GDM1 (cell line): Measurements from ENCODE around the gene ADPRH.

Source experiments
- DNase-seq: peaks from one replicate; lab custom pipeline; 2025; lab: John Stamatoyannopoulos, UW

ADPRH gene

GRCh38 chr3:119597548-119598288, 18.4 kb downstream of the ADPRH start, which contains the start of gene PLA1A:
Gene PLA1A (plus strand): TSS chr3:119597885. CDS start chr3:119597914, 29 bp downstream.
- DNase-seq, result no peak

GRCh38 chr3:119598410-119599098, 19.3 kb downstream of the ADPRH start:
- DNase-seq, result no peak

GRCh38 chr3:119599558-119600174, 20.4 kb downstream of the ADPRH start:
- no peak for DNase-seq

GRCh38 chr3:119600732-119601131, 21.4 kb downstream of the ADPRH start:
- peak; percentile 66 for DNase-seq

GRCh38 chr3:119601154-119601553, 21.9 kb downstream of the ADPRH start:
- DNase-seq, result no peak

- DNase-seq, result no peak
Measured at GRCh38 chr3:119602676-119603075, 23.4 kb downstream of the ADPRH start.

- DNase-seq, result no peak
Measured at GRCh38 chr3:119604878-119605277, 25.6 kb downstream of the ADPRH start.

- no peak for DNase-seq
Measured at GRCh38 chr3:119608405-119609000, 29.2 kb downstream of the ADPRH start.

GRCh38 chr3:119609301-119609700, 30.0 kb downstream of the ADPRH start:
- no peak for DNase-seq

GRCh38 chr3:119611664-119612063, 32.4 kb downstream of the ADPRH start:
- no peak for DNase-seq

- DNase-seq, result no peak
Measured at GRCh38 chr3:119613201-119613600, 33.9 kb downstream of the ADPRH start.

GRCh38 chr3:119613872-119614271, 34.6 kb downstream of the ADPRH start:
- DNase-seq, result no peak

GRCh38 chr3:119616056-119616455, 36.8 kb downstream of the ADPRH start:
- DNase-seq, result no peak

- DNase-seq, result no peak
Measured at GRCh38 chr3:119619094-119619493, 39.8 kb downstream of the ADPRH start.

- DNase-seq, result no peak
Measured at GRCh38 chr3:119620899-119621298, 41.6 kb downstream of the ADPRH start.

- no peak for DNase-seq
Measured at GRCh38 chr3:119624002-119624720, 44.9 kb downstream of the ADPRH start.

GRCh38 chr3:119625451-119626153, 46.3 kb downstream of the ADPRH start:
- no peak for DNase-seq

GRCh38 chr3:119626196-119626595, 46.9 kb downstream of the ADPRH start:
- no peak for DNase-seq

GRCh38 chr3:119627461-119627860, 48.2 kb downstream of the ADPRH start:
- DNase-seq, result peak; percentile 60

GRCh38 chr3:119628390-119628789, 49.1 kb downstream of the ADPRH start:
- no peak for DNase-seq

GRCh38 chr3:119628816-119629445, 49.6 kb downstream of the ADPRH start:
- DNase-seq, result no peak
